GM13976 (cell line): Measurements from ENCODE around the gene SERP2.
"Not testable (repeated sequence)": the region's sequence is repeated elsewhere in the genome, so short reads cannot be mapped to it uniquely, and the experiment has no call there.

Experiments used
- DNase-seq: peaks from one replicate; pipeline ENCODE4 v3.0.0; 2012; ENCODE audit warnings: low spot score
- in situ Hi-C: fragments of 300-500 bp; cut with MboI; formaldehyde crosslinking; loops from one replicate; pipeline ENCODE4 v1.12.0; 2022; ENCODE audit warnings: low sequenced_read_pairs, mixed read lengths, inconsistent platforms; ENCODE audit not compliant: unreplicated experiment
- TF ChIP-seq, protein P1 (sequence below): IDR thresholded peaks from 2 replicates; pipeline ENCODE4 v1.5.1; 2012; ENCODE audit warnings: borderline replicate concordance, mild to moderate bottlenecking; ENCODE audit not compliant: insufficient read depth; ENCODE audit errors: extremely low read depth, missing control alignments, control extremely low read depth

SERP2 gene

GRCh38 chr13:44373601-44374347, at the start of gene SERP2:
Gene SERP2, plus strand, starts transcription at chr13:44373824. Its CDS starts 202 bp downstream, at chr13:44374026.
- in situ Hi-C loops = no loop called here

GRCh38 chr13:44326961-44327360, 46.7 kb upstream of the SERP2 start:
- TF ChIP-seq, protein P1, sequence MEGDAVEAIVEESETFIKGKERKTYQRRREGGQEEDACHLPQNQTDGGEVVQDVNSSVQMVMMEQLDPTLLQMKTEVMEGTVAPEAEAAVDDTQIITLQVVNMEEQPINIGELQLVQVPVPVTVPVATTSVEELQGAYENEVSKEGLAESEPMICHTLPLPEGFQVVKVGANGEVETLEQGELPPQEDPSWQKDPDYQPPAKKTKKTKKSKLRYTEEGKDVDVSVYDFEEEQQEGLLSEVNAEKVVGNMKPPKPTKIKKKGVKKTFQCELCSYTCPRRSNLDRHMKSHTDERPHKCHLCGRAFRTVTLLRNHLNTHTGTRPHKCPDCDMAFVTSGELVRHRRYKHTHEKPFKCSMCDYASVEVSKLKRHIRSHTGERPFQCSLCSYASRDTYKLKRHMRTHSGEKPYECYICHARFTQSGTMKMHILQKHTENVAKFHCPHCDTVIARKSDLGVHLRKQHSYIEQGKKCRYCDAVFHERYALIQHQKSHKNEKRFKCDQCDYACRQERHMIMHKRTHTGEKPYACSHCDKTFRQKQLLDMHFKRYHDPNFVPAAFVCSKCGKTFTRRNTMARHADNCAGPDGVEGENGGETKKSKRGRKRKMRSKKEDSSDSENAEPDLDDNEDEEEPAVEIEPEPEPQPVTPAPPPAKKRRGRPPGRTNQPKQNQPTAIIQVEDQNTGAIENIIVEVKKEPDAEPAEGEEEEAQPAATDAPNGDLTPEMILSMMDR = no peak
- no peak for DNase-seq
- in situ Hi-C loops = no loop called here

More at GRCh38 chr13:44373601-44374347, at the start of gene SERP2:
- no peak for DNase-seq
- TF ChIP-seq, protein P1 = no peak

- DNase-seq, in situ Hi-C loops: not testable (repeated sequence)
These were observed 44.6 kb upstream of the SERP2 start for GRCh38 chr13:44329041-44329440.

DNA sequence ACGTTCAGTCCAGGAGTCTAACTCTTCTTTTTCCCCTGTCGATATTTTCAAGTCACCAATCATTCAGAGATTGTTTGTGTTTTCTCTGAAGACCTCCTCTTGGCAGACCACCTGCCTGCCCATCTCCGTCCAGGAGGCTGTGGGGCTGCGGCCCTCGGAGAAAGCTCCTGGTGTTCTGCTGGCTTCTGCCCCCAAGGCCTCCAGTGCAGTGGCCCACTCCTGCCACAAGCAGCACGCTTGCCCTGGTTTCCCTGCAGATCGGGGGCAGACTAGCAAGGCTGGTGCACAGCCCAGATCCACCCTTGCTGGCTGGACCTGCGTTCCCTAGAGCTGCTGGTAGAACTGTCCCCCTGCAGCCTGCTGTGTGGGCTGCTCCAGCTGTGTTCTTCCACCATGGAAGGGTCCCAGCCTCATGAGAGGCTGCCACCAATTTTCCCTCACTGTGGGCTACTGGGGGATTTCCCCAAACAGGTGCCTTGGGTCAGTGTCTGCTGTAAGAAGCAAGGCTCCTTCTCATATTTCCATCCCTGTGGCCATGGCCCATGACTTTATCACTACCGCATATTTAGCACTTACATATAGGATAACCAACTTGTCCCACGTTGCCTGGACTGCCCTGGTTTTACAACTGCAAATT, 43.6 kb upstream of the SERP2 start:
- in situ Hi-C loops = no loop called here
- no peak for DNase-seq
- TF ChIP-seq, protein P1 = no peak

GRCh38 chr13:44331446-44331845, 42.2 kb upstream of the SERP2 start:
- TF ChIP-seq, protein P1 = no peak
- no peak for DNase-seq
- in situ Hi-C loops = no loop called here

- DNase-seq = no peak
These were observed 41.4 kb upstream of the SERP2 start for GRCh38 chr13:44331912-44332851.

More at GRCh38 chr13:44331912-44332851, 41.4 kb upstream of the SERP2 start:
- TF ChIP-seq, protein P1 = no peak
- in situ Hi-C loops = no loop called here
